ENCODE results near the gene ALDH3B2.

DNA sequence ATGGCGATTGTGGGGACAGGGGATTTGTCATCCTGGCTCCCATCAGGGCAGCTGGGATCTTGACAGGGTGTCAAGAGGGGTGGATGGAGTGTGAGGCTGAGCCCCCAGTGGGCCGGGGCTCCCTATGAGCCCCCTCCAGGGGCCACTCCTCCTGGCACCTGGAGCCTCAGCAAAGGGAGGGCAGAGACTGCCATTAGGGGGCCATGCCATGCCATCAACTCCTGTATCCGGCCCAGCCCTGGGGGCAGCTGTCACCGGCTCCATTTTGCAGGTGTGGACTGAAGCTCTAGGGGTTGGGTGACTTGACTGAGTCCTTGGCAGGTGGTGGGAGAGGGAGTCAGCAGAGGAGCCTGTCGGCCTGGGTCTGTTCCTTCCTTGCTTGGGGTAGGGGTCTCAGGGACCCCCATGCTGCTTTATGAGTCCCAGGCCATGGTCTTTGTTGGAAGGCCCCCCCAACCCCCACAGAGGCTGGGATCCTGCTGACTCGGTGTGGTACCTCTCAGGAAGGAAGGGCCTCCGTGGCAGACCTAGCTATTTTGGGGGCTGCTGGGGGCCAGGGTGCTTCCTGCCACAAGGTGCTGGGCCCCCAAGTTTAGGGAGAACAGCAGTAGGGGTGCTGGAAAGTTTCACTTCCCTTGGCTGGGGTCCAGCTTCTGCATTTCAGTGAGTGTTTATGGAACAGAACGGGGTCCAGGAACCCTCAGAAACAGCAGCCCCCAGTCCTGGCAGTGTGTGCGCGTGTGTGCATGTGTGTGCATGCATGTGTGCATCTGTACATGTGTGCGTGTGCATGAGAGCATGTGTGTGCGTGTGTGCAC lies 25.4 kb downstream of the ALDH3B2 start:
- TF ChIP-seq, protein P1, sequence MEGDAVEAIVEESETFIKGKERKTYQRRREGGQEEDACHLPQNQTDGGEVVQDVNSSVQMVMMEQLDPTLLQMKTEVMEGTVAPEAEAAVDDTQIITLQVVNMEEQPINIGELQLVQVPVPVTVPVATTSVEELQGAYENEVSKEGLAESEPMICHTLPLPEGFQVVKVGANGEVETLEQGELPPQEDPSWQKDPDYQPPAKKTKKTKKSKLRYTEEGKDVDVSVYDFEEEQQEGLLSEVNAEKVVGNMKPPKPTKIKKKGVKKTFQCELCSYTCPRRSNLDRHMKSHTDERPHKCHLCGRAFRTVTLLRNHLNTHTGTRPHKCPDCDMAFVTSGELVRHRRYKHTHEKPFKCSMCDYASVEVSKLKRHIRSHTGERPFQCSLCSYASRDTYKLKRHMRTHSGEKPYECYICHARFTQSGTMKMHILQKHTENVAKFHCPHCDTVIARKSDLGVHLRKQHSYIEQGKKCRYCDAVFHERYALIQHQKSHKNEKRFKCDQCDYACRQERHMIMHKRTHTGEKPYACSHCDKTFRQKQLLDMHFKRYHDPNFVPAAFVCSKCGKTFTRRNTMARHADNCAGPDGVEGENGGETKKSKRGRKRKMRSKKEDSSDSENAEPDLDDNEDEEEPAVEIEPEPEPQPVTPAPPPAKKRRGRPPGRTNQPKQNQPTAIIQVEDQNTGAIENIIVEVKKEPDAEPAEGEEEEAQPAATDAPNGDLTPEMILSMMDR (IDR thresholded peaks at IDR 0.05; ENCODE audit: poor library complexity): no peak
- TF ChIP-seq EZH2 (IDR thresholded peaks at IDR 0.05; ENCODE audit: borderline replicate concordance): no peak
- TF ChIP-seq EZH2phosphoT487 (IDR thresholded peaks at IDR 0.05; ENCODE audit: low read depth, severe bottlenecking, unreplicated experiment): no peak
